ENCODE data around the gene PCSK2.

The PCSK2 gene

DNA sequence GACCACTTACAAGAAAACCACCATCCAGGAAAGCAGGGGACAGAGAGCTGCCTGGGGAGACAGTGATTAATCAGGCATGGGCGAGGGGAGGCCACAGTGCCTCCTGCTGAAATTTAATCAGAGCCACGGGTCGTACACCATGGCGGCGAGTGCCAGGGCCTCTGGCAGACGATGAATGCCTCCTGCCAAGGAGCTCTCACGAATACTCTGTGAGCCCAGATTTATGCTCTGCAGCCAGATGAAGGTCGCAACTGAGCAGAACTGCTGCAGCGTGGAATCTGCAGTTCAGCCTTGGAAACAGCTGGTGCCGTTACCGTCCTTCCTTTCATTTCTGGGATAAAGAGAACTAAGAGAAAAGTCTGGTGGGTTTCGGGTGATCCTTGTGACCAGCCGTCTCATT lies 218.7 kb downstream of the PCSK2 start:
- TF ChIP-seq ZFX (IDR thresholded peaks at IDR 0.05), result no peak
- TF ChIP-seq, protein P1, sequence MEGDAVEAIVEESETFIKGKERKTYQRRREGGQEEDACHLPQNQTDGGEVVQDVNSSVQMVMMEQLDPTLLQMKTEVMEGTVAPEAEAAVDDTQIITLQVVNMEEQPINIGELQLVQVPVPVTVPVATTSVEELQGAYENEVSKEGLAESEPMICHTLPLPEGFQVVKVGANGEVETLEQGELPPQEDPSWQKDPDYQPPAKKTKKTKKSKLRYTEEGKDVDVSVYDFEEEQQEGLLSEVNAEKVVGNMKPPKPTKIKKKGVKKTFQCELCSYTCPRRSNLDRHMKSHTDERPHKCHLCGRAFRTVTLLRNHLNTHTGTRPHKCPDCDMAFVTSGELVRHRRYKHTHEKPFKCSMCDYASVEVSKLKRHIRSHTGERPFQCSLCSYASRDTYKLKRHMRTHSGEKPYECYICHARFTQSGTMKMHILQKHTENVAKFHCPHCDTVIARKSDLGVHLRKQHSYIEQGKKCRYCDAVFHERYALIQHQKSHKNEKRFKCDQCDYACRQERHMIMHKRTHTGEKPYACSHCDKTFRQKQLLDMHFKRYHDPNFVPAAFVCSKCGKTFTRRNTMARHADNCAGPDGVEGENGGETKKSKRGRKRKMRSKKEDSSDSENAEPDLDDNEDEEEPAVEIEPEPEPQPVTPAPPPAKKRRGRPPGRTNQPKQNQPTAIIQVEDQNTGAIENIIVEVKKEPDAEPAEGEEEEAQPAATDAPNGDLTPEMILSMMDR (conservative IDR thresholded peaks at IDR 0.05), result no peak
- no peak overlapping the region for H3K27ac ChIP-seq

DNA sequence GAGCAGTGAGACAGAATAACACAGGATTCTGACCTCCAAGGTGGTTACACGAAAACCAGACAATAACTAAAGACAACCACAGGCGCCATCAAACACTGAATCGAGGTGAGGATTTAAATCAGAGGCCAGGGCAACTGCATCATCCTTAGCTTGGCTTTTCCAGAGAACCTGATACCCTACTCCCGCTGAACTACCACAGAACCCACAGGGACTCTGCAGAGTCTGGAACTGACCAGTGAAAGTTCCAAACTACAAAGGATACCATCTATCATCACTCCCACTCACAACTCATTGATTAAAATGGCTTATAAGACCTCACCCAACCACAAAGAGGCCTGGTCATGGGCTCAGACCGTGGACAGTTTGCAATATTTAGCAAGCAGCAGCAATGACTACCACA lies 219.3 kb downstream of the PCSK2 start:
- TF ChIP-seq ZFX (IDR thresholded peaks at IDR 0.05), result no peak
- TF ChIP-seq, protein P1 (conservative IDR thresholded peaks at IDR 0.05), result no peak
- no peak overlapping the region for H3K27ac ChIP-seq

DNA sequence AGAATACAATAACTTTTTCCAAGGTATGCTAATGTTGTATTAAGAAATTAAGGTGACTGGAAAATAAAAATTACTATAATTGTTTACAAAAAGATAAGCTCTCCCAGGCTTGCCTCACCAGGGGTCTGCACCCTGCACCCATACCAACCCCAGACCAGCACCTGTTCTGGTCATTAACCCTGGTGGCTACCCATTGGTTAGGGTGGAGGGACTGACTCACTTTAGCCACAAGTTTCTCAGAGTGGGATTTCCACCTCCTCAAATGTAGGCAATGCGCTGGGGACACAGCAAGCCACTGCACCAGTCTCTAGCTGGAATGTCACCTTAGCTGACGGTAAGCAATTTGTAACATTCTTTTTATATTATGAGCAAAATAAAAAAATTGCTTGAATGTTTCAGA lies 221.2 kb downstream of the PCSK2 start:
- H3K27ac ChIP-seq, result no peak overlapping the region
- TF ChIP-seq, protein P1 (conservative IDR thresholded peaks at IDR 0.05), result no peak
- TF ChIP-seq ZFX (IDR thresholded peaks at IDR 0.05), result no peak

DNA sequence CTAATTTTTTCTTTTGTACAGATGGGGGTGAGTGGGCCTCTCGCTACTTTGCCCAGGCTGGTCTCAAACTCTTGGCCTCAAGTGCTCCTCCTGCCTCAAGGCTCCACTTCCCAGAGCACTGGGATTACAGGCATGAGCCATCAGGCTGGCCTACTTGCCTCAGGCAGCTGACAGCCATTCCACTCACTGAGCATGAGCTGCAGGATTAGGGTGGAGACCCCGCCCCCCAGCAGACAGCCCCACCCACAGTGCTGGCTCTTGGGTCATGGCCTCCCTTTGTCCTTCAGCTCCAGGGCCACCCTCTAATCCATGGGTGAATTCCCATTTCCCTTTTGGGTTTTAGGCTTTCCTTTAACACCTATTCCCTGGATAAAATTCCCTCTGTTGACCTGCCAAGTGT lies 222.2 kb downstream of the PCSK2 start:
- TF ChIP-seq, protein P1 (conservative IDR thresholded peaks at IDR 0.05), result no peak
- TF ChIP-seq ZFX (IDR thresholded peaks at IDR 0.05), result no peak
- H3K27ac ChIP-seq, result no peak overlapping the region

DNA sequence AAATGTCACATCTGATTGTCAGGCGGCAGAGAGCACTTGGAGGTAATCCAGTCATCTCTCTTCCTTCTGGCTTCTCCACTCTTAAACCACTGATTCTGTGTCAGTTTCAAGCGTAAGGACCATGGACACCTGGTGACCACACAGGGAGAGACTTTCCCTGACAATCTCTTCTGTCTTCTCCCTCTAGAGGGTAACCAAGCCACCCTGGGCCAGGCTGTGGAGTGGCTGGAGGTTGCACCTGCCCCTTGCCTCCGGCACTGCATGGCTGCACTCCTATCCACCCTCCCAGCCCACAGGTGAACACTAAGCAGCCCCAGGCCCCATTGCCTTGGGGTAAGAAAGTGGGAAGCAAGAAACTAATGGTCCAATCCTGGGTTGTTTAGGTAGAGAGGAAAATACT lies 225.6 kb downstream of the PCSK2 start:
- no peak for TF ChIP-seq ZFX (IDR thresholded peaks at IDR 0.05)
- TF ChIP-seq, protein P1 (conservative IDR thresholded peaks at IDR 0.05), result no peak

DNA sequence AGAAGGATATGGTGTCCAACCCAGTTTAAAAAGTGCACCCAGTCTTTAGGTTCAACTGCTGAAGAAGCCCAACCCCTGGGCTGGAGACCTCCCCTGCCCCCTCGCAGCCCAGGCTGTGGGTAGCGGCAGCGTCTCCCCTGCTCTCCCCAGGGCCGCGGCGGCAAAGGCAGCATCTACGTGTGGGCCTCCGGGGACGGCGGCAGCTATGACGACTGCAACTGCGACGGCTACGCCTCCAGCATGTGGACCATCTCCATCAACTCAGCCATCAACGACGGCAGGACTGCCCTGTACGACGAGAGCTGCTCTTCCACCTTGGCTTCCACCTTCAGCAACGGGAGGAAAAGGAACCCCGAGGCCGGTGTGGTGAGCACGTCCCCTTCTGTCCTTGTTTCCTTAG lies 226.8 kb downstream of the PCSK2 start:
- TF ChIP-seq ZFX (IDR thresholded peaks at IDR 0.05), result no peak
- TF ChIP-seq, protein P1 (conservative IDR thresholded peaks at IDR 0.05), result no peak

More for the DNA sequence above, 225.6 kb downstream of the PCSK2 start:
- H3K27ac ChIP-seq, result no peak overlapping the region

DNA sequence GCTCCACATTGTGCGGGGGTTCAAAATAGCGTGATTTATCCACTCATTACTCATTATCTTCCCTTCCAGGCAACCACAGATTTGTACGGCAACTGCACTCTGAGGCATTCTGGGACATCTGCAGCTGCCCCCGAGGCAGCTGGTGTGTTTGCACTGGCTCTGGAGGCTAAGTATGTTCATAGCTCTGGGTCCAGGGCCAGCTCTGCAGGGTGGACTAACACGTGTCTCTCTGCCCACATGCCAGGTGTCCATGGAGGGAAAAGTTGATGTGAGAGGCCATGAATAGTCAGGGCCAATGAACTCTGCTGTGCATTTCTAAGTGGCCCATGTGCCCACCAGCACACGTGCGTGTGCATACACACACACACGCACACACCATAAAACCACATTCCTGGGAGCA lies 229.4 kb downstream of the PCSK2 start:
- H3K27ac ChIP-seq, result no peak overlapping the region
- TF ChIP-seq, protein P1 (conservative IDR thresholded peaks at IDR 0.05), result no peak
- no peak for TF ChIP-seq ZFX (IDR thresholded peaks at IDR 0.05)

More for the DNA sequence above, 226.8 kb downstream of the PCSK2 start:
- H3K27ac ChIP-seq, result no peak overlapping the region
